HG03354 (cell line): Measurements from ENCODE around the gene HAO2.
"Not testable (repeated sequence)": the region's sequence is repeated elsewhere in the genome, so short reads cannot be mapped to it uniquely, and the experiment has no call there.

ENCODE experiments used
- ATAC-seq: cut with Tn5 transposase; IDR thresholded peaks from one replicate; pipeline ENCODE4 v1.9.1; 2021; ENCODE audit warnings: mild to moderate bottlenecking; ENCODE audit not compliant: unreplicated experiment, poor library complexity, severe bottlenecking

Gene HAO2

GRCh38 chr1:119341372-119341947 is 27.1 kb upstream of the HAO2 start:
- no peak for ATAC-seq

- no peak for ATAC-seq
Measured at GRCh38 chr1:119345398-119345797, 23.2 kb upstream of the HAO2 start.

- peak; percentile 83 for ATAC-seq
Measured at GRCh38 chr1:119347858-119348257, 20.7 kb upstream of the HAO2 start.

GRCh38 chr1:119348941-119349340 is 19.6 kb upstream of the HAO2 start:
- ATAC-seq, result no peak

GRCh38 chr1:119350866-119351265 is 17.7 kb upstream of the HAO2 start:
- ATAC-seq, result not testable (repeated sequence)

GRCh38 chr1:119351997-119352396 is 16.6 kb upstream of the HAO2 start:
- no peak for ATAC-seq

- no peak for ATAC-seq
Measured at GRCh38 chr1:119353836-119354235, 14.7 kb upstream of the HAO2 start.

- no peak for ATAC-seq
Measured at GRCh38 chr1:119358636-119359035, 9.9 kb upstream of the HAO2 start.

GRCh38 chr1:119359730-119360129 is 8.9 kb upstream of the HAO2 start:
- ATAC-seq, result peak; percentile 53

- no peak for ATAC-seq
Measured at GRCh38 chr1:119361205-119361604, 7.4 kb upstream of the HAO2 start.

GRCh38 chr1:119361620-119362344 is 6.8 kb upstream of the HAO2 start:
- no peak for ATAC-seq

GRCh38 chr1:119363162-119363561 is 5.4 kb upstream of the HAO2 start:
- no peak for ATAC-seq

GRCh38 chr1:119364640-119365039 is 3.9 kb upstream of the HAO2 start:
- no peak for ATAC-seq

- peak; percentile 84 for ATAC-seq
Measured at GRCh38 chr1:119366424-119366823, 2.2 kb upstream of the HAO2 start.

- no peak for ATAC-seq
Measured at GRCh38 chr1:119367432-119368124, 1.0 kb upstream of the HAO2 start.

GRCh38 chr1:119370748-119371147 is 2.2 kb downstream of the HAO2 start:
- ATAC-seq, result no peak

- no peak for ATAC-seq
Measured at GRCh38 chr1:119371815-119372214, 3.2 kb downstream of the HAO2 start.

- ATAC-seq, result peak; percentile 84
Measured at GRCh38 chr1:119372503-119373086, 4.0 kb downstream of the HAO2 start.

- peak; percentile 49 for ATAC-seq
Measured at GRCh38 chr1:119373465-119373864, 4.9 kb downstream of the HAO2 start.

- ATAC-seq, result no peak
Measured at GRCh38 chr1:119374208-119374874, 5.8 kb downstream of the HAO2 start.
